ENCODE data around the gene TEX54.
A peak's percentile ranks its signal among the peaks of the same experiment; 100 is the strongest.
"Not testable (repeated sequence)": the region's sequence is repeated elsewhere in the genome, so short reads cannot be mapped to it uniquely, and the experiment has no call there.

Gene TEX54

DNA sequence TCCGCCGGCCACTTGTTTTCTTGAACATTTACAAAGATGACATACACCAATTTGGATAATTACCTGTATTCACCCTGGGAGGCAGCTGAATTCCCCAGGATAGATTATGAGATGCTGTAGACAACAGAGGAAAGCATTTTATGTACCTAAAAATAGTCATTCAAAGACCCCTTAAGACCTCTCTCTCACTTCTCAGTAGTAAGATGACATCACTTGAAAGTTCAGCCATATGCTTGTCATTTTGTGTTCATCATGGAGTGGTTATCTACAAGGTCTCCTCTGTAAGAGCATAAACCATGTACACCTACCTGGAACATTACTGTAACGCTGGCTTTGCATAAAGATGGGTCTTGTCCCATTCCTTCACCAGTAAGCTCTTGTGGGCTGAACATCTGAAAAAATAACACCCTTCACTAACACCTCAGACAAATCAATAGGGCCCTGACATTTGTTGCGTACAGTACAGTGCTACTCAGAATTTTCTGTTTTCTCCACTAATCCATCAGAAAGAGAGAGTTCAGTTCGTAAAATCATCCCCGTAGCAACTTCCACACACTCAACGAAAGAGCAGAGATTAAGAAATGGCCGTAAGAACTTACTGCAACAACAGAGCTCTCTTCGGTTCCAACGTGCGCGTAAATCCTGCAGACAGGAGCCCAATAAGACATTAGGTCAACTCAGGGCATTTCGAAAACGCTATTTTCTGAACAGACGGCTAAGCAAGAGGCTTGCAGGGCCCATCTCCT is 22.4 kb upstream of the TEX54 start:
- DNase-seq = no peak

DNA sequence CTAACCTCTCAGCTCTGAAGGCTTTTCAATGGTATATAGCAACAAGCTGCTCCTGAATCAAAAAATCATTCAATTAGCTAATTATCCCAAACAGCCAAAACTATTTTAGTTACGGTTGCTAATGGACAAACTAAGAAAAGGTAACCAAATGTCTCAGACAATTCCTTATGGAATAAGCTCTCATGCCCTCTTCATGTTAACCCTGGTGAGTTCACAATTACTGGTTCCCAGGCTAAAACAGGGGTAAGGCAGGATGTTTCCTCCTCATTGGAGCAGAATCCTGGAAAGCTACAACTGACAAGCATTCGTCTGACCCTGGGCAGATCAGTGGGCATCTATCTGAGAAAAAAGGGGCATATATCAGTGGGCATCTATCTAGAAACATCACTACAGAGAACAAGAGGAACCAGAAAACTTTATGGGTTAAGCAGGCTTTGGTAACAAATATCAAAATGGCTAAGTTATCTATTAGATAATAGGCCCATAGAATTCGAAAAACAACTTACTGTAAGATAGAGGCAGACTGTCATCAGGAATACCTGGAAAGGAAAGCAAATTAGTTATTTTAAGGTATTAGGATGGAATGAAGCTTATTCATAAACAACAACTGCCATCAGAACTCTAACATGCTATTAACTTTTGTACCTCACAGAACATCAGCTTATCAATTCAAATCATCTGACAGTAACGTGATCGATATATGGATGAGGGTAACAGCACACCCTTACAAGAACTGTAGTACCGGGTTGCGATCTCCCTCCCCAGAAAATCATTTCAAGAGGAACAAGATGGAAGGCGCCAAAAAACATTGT is 21.6 kb upstream of the TEX54 start:
- DNase-seq = no peak

DNA sequence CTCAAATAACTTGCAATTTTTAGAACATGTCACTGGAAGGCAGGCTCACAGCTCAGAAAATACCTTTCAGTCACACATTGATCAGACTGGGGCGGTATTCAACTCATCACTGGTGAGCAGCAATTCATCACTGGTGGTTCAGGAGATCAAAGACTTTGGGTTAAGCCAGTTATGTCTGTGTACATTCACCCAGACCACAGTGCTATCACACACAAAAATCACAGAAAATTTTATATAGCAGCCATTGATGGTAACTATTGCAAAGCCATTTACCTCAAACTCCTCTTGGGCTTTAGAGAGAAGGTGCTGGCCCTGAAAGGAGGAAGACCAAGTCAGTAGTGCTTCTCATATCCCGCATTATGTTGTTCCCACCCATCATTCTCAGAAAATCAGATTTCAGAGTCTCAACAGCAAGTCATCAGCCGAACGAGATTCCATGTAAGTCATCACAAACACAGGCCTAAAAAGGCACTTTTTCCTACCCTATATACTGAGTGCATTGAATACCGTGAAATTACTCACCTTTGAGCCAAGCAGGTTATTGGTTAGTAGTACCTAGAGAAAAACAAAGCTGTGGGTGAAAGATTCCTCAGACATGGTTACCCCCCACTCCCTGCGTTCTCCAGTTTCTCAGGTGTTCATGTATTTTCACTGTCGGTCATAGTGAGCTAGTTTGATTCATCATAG is 20.8 kb upstream of the TEX54 start:
- no peak for DNase-seq

DNA sequence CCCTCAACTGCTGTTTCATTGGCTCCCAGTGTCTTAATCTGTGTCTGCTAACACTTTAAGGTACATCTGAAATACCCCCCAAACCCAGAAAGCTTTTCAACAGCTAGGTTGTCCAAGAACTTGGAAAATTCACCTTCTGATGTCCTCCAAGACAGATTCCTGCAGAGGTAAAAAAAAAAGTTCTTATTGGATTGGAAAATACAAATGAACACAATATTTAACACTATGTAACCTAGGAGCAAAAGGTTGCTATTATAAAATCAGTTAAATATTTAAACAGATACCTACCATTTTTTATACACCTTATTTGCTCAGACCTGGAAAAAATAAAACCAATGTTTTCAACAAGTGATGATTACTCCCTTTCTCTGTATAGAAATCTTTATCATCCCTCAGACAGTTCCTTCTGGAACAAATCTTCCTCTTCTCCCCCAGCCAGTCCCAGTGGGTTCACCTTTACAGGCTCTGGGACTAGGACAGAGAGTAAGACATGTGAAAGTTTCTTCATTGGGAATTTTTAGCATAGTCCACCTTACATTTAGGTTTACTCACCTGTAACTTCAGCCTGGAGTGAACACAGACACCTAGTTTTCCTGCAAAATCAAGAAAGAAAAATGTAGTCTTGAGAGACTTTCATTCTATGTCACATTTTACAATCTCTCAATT is 20.0 kb upstream of the TEX54 start:
- no peak for DNase-seq

DNA sequence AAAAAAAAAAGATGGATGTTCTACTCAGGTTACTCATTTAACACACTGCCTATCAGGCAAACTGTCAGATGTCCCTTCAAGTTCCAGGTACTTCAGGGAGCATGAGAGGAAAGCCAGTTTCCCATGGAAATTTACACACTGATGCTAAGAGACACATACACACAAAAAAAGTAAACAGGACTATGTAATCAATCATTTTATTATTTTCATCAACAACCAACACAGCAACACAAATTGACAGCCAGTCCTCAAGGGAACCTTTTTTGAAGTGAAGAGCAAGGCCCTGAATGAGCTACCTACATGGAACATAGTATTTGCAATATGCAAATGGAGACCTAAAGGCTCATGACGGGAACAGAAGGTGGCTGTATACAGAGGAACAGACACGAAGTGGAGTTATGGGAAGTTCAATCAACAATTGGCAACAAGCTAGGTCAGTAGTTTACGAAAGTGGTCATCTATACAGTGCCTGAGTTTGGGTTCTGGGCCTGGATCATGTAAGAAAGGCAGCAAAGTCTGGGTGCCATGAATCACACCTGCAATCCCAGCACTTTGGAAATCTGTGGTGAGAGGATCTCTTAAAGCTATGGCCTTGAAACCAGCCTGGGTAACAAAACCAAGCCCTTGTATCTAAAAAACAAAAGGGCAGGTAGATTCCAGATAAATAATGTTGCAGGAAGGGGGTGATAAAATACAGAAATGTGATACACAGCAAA is 19.3 kb upstream of the TEX54 start:
- DNase-seq = no peak

DNA sequence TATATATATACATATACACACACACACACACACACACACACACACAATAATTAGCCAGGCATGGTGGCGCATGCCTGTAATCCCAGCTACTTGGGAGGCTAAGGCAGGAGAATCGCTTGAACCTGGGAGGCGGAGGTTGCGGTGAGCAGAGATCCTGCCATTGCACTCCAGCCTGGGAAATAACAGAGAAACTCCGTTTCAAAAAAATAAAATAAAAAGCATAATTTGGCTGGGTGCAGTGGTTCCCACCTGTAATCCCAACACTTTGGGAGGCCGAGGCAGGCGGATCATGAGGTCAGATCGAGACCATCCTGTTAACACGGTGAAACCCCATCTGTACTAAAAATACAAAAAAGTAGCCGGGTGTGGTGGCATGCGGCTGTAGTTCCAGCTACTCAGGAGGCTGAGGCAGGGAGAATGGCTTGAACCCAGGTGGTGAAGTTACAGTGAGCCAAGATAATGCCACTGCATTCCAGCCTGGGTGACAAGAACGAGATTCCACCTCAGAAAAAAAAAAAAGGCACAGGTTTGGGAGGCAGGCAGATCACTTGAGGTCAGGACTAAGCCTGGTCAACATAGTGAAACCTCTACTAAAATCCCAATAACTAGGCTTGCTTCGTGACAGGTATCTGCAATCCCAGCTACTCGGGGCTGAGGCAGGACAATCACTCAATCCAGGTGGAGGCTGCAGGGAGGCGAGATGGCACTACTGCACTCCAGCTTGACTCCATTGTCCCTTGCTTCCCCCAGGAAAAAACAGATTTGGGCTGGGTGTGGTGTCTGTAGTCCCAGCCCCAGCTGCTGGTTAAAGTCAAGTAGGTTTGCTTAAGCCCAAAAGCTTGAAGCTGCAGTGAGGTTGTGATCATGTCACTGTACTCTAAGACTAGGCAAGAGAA is 18.5 kb upstream of the TEX54 start:
- DNase-seq = peak; percentile 25 to 52

DNA sequence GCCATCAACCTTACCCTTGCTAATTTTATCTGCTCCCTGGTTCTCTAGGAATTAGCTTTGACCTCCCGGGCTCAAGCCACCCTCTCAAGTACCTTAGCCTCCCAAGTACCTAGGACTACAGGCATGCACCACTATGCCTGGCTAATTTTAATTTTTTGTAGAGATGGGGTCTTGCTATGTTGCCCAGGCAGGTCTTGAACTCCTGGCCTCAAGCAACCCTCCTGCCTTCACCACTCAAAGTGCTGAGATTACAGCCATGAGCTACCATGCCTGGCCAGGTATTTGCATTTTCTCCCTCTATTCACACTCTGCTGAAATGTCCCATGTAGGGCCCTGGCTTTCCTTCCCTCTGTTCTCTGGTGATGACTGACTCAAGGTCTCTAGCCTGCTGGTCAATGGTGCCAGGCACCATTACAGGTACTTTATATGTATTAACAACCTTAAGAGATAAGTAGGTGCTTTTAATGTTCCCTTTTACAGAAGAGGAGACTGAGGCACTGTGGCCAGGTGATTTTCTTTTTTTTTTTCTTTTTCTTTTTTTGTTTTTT is 15.2 kb upstream of the TEX54 start:
- no peak for DNase-seq

DNA sequence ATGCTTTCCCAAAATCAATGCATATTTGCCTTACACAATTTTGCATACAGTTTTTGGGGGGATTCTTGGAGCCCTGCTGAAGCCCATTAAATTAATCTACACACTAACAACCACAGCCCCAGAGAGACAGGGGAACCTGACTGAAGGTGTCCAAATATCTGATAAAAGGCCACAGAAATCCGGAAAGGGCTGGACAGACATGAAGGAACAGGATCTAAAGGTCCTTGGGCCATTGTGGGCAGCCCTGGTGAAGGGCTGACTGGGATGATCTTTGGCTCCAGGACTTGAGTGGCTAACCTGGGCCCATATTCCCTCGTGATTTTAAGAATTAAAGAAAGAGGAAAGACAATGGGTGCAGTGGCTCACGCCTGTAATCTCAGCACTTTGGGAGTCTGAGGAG is 13.5 kb upstream of the TEX54 start:
- no peak for DNase-seq

DNA sequence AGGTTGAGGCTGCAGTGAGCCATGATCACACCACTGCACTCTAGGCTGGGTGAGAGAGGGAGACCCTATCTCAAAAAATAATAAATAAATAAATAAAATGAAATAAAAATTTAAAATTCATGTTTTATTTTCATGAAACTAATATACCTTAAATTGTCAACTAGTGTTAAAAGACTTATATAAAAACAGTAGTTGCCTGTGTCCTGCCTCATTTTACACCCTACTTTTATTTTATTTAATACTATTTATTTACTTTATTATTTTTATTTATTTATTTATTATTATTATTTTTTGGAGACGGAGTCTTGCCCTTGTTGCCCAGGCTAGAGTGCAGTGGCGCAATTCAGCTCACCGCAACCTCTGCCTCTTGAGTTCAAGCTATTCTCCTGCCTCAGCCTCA is 11.5 kb upstream of the TEX54 start:
- no peak for DNase-seq

DNA sequence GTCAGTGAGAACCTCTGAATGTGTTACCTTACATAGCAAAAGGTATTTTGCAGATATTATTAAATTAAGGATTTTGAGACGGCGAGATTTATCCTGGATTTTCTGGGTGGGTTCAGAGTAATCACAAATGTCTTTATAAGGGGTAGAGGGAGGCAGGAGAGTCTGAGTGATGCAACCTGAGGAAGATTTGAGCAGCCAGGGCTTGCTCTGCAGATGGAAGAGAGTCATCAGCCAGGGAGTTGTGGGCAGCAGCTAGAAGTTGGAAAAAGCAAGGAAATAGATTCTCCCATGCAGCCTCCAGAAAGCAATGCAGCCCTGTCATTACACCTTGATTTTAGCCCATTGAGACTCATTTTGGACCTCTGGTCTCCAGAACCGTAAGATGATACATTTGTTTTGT is 10.8 kb upstream of the TEX54 start:
- DNase-seq = no peak

DNA sequence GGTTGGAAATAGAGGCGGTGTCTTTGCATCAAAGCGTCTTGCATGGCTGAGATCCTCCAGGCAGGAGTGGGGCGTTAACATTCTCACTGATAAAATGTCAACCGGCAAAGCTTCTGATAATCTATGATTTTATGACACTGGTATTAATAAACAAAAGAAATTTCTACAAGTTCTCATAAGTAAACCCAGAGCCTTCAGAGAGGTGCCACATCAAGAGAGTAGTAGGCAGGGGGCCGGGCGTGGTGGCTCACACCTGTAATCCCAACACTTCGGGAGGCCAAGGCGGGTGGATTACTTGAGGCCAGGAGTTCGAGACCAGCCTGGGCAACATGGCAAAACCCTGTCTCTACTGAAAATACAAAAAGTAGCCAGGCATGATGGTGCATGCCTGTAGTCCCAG is 10.2 kb upstream of the TEX54 start:
- DNase-seq = not testable (repeated sequence)

DNA sequence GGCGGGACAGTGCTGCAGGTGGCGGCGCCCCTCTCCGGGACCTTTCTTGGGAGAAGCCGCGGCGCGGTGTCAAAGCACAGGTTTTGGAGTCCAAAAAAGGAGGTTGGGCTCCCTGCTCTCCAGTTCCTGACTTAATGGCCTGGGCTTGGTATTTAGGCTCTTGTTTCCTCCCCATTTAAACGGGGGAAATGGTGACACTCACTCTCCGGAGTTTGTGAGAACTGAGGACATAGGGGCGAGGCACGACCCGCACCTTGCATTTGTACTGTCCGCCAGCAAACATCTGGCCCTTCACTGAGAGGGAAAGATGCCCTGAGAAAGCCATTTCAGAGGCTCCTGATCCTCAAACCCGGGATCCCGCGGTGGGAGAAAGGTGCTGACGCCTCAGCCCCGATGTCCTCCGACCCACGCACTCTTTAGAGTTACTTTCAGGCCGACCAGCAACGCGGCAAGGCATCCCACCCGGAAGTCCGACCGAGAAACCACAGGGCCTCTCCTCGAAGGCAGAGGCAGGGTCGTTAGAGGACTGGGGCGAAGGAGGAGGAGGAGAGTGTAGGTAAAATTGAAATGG is 9.6 kb upstream of the TEX54 start:
- DNase-seq = peak in 1 of 2 experiments; percentile 77

DNA sequence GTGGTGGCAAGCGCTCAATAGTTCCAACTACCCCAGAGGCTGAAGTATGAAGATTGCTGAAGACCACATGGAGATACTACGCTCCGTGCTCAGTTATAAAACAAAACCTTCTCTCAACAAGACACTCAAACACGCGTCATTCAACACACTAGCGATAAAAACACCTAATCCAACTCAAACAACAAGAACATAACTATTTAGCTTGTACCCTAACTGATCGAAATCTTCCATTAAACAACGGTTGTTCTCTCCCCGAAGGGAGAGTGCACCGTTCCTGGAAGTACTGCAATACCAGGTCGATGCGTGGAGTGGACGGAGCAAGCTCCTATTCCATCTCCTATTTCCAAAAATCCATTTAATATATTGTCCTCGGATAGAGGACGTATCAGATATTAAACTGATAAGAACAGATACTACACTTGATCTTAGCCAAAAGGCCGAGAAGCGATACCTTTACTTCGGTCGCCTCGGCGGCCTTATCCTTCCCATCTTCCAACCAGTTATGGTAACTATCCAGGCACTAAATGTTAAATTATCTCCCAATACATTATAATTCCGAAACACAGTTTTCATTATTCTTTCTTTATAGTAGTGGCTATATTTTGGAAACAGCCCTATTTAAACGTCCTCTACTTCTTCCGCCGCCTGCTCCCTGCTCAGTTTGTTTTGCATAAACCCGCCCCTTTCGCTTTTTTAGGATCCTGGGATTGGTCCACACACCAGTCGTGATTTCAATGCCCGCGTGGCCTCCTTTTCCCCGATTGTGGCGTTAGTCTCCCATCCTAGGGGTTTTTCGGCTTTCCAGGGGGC is 8.9 kb upstream of the TEX54 start:
- DNase-seq = peak; percentile 92 to 97

DNA sequence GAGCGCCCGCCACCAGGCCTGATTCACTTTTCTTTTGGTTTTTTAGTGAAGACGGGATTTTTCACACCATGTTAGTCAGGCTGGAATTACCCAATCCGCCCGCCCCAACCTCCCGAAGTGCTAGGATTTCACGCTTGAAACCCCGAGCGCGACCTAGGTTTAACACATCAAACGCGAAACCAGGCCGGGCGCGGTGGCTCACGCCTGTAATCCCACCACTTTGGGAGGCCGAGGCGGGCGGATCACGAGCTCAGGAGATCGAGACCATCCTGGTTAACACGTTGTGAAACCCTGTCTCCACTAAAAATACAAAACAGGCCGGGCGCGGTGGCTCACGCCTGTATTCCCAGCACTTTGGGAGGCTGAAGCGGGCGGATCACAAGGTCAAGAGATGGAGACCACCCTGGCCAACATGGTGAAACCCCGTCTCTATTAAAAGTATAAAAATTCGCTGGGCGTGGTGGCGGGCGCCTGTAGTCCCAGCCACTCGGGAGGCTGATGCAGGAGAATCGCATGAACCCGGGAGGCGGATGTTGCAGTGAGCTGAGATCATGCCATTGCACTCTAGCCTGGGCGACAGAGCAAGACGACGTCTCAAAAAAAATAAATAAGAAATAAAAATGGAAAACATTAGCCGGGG is 8.2 kb upstream of the TEX54 start:
- DNase-seq = peak; percentile 50 to 57

DNA sequence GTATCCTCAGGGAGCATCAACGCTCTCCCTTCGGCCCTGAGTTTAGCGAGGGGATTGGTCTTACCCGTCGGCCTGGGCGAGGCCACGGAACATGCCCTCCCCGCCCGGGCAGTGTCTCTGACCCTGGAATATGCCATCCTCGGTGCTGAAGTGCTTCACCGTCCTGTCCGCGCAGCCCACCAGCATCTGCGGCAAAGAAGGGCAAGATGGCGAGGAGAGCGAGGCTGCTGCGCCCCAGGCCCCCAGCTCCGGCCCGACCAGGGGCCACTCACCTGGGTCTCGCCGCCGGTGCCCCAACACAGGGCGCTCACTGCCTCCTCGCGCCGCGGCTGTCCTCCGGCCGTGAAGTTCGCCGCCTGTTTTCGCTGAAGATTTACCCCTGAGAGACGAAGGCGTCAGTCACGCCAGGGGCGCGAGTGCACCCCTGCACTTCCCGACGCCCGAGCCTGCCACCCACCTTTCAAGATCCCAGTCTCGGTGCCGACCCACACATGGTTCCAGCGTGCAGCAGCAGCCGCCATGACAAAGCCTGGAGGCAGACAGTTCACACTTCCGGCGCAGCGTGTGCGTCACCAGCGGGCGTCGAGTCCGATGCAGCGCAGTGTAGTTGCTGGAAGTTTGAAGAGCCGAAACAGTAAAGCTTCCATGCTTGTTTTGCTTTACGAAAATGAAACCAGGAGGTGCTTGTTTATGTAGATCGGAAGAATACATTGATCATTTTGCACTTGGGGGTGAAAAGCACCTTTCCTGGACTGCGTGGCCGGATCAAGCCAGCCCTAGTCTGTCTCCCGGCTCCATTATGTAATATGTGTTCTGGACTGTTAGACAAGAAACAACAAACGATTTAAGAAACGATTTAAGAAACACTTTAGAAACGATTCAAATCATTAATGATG is 6.7 kb upstream of the TEX54 start, which contains the start of gene WDR74:
WDR74 (minus strand) TSS at position 541 of the 896 bp plus-strand sequence; CDS start at position 521, 20 bp downstream.
- peak; percentile 67 to 84 for DNase-seq

DNA sequence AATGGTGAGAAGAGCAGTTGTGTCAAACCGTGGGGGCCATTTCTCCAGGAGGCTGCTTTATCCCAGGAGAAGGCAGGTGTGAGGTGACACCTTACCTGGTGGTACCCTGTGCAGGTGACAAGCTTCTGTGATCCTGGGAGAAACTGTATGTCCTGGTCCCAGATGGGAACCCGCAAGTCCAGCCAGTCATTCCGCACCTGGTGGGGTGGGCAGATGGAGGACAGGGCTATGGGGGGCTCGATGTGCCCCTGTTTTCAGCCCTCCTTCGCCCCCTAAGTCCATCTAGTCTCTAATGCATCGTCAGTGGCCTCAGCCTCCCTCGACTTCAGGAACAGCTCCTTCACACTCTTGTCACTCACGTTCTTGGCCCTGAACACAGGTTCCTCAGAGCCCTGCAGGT is 2.7 kb upstream of the TEX54 start:
- no peak for DNase-seq

DNA sequence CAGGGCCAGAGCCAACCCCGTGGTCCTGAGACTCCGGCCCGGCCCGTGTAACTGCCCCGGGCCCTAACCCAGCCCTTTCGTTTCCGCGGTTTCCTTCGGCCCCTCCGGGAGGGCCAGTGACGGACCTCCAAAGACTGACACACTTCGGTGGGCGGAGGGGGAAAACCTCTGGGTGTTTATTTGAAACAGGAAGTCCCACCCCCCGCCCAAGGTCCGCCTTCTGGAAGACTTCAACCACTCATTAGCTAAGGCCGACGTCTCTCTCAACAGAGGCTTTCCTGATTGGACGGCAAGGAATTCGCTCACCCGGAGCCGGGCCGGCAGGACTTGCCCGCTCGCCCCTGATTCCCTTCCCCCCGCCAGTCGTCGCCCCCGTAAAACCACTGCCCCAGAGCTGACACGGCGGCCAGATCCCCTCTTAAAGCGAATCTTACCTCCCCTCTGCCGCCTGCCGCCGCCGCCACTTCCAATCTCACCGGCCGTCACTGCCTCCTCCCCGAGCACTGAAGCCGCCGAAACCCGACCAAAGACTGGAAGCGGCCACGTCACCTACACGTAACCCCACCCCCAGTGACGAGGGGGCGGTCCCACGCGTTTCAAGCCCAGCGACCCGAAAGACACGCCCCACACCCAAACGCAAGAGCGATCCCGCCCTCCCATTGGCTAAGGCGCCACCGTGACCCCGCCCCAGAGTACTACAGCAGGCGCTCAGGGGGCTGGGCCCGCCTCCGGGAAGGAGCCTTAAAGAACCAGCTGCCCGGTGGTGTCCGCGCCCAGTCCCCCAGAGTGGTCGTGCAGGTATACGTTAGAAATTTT is 913 bp downstream of the TEX54 start, which contains the start of gene STX5:
STX5 (minus strand) TSS at position 532 of the 816 bp plus-strand sequence. CDS start 808 bp downstream, outside the sequence.
- peak; percentile 96 to 98 for DNase-seq
